ENCODE data around the gene FAM20B. TPM values are rescaled to one million over a fixed set of nuclear protein-coding genes. Genes with fewer than 3 reads are reported as not detected.

FAM20B gene
- total and polyA plus RNA-seq, 2 of the 8 experiments (the other 6 are each of a cell fraction or from before 2014, with no cell fraction given) = 8.3 to 36.6 TPM

GRCh38 chr1:179090923-179091322 is 65.2 kb downstream of the FAM20B start (continued):
- TF ChIP-seq CTBP2 (IDR thresholded peaks at IDR 0.05; ENCODE audit: borderline replicate concordance, insufficient read depth, insufficient read length, low read length) (no peak), USF2 (IDR thresholded peaks at IDR 0.05; ENCODE audit: low read length) (no peak), BRCA1 (IDR thresholded peaks at IDR 0.05; ENCODE audit: low read depth, low read length) (no peak), CREB1 (IDR thresholded peaks at IDR 0.05) (no peak), SAP30 (IDR thresholded peaks at IDR 0.05; ENCODE audit: insufficient read depth, insufficient replicate concordance, low read length) (no peak), KDM1A (IDR thresholded peaks at IDR 0.05; ENCODE audit: borderline replicate concordance, low read length) (no peak), POLR2A (IDR thresholded peaks at IDR 0.05; ENCODE audit: control extremely low read depth in 1 of 2, low read depth in 2 of 2, low read length in 2 of 2) (no peak), KDM5A (IDR thresholded peaks at IDR 0.05; ENCODE audit: low read length) (no peak), CTCF (IDR thresholded peaks at IDR 0.05; ENCODE audit: control extremely low read depth in 1 of 3, insufficient read depth in 1 of 3, low read depth in 1 of 3, low read length in 3 of 3) (no peak)
